Duodenal mucosa (tissue), 2 donors: ENCODE results near the gene PRSS22.

Experiments
- H3K27ac ChIP-seq: one replicate; pipeline ENCODE4 v1.7.0; 2013; ENCODE audit warnings: low read depth, low read length
- H3K27me3 ChIP-seq, 2 donors: one replicate each; pipeline ENCODE4 v1.7.0; 2013; ENCODE audit warnings: low read length in 2 of 2, control low read depth in 1 of 2; ENCODE audit not compliant: insufficient read depth in 2 of 2, control insufficient read depth in 1 of 2
- H3K36me3 ChIP-seq, 2 donors: one replicate each; pipeline ENCODE4 v1.7.0; 2013; ENCODE audit warnings: low read length in 2 of 2, control low read depth in 1 of 2; ENCODE audit not compliant: insufficient read depth in 2 of 2, control insufficient read depth in 1 of 2
- H3K4me1 ChIP-seq, 2 donors: one replicate each; pipeline ENCODE4 v1.7.0; 2013; ENCODE audit warnings: low read length in 2 of 2, control low read depth in 1 of 2; ENCODE audit not compliant: insufficient read depth in 2 of 2, control insufficient read depth in 1 of 2
- H3K4me3 ChIP-seq, 2 donors: one replicate each; pipeline ENCODE4 v1.7.0; 2013; ENCODE audit warnings: low read length in 2 of 2, low read depth in 1 of 2
- H3K9ac ChIP-seq, 2 donors: one replicate each; pipeline ENCODE4 v1.7.0; 2013; ENCODE audit warnings: low read length in 2 of 2, low read depth in 1 of 2
- H3K9me3 ChIP-seq, 2 donors: one replicate each; pipeline ENCODE4 v1.7.0; 2013; ENCODE audit warnings: low read length in 2 of 2, control low read depth in 1 of 2; ENCODE audit not compliant: control insufficient read depth in 1 of 2

PRSS22 gene

GRCh38 chr16:2814551-2815298 is 43.2 kb downstream of the PRSS22 start:
- Histone ChIP-seq H3K9ac (no peak overlapping the region), H3K4me3 (no peak overlapping the region), H3K27ac (no peak overlapping the region), H3K27me3 (no peaks in the 10 kb centered on the region), H3K36me3 (no peaks in the 10 kb centered on the region), H3K9me3 (no peaks in the 10 kb centered on the region), H3K4me1 (peaks cover 13 to 19% of the 10 kb centered on the region in 2 donors)

GRCh38 chr16:2813771-2814221 is 44.2 kb downstream of the PRSS22 start:
- Histone ChIP-seq H3K4me1 (peaks cover 13 to 19% of the 10 kb centered on the region in 2 donors), H3K9me3 (no peaks in the 10 kb centered on the region), H3K27ac (no peak overlapping the region), H3K9ac (no peak overlapping the region), H3K36me3 (no peaks in the 10 kb centered on the region), H3K4me3 (no peak overlapping the region), H3K27me3 (no peaks in the 10 kb centered on the region)

GRCh38 chr16:2811703-2812471 is 46.1 kb downstream of the PRSS22 start:
- Histone ChIP-seq H3K27me3 (no peaks in the 10 kb centered on the region), H3K4me3 (no peak overlapping the region), H3K36me3 (no peaks in the 10 kb centered on the region), H3K4me1 (peaks cover 13 to 19% of the 10 kb centered on the region in 2 donors), H3K27ac (peak overlapping the region; percentile 5), H3K9me3 (no peaks in the 10 kb centered on the region), H3K9ac (peak overlapping the region; percentile 20 to 25)

GRCh38 chr16:2810651-2811050 is 47.3 kb downstream of the PRSS22 start:
- H3K36me3 ChIP-seq, result no peaks in the 10 kb centered on the region

GRCh38 chr16:2809149-2809760 is 48.7 kb downstream of the PRSS22 start:
- Histone ChIP-seq H3K36me3 (no peaks in the 10 kb centered on the region), H3K9me3 (peaks cover 1 to 2% of the 10 kb centered on the region in 2 donors), H3K4me1 (peaks cover 10 to 13% of the 10 kb centered on the region in 2 donors), H3K27ac (no peak overlapping the region), H3K27me3 (peaks cover 0 to 5% of the 10 kb centered on the region in 2 donors), H3K4me3 (no peak overlapping the region), H3K9ac (no peak overlapping the region)

More at GRCh38 chr16:2810651-2811050, 47.3 kb downstream of the PRSS22 start:
- Histone ChIP-seq H3K4me1 (peaks cover 13 to 17% of the 10 kb centered on the region in 2 donors), H3K9ac (no peak overlapping the region), H3K9me3 (no peaks in the 10 kb centered on the region), H3K27ac (no peak overlapping the region), H3K4me3 (no peak overlapping the region), H3K27me3 (peaks cover 0 to 2% of the 10 kb centered on the region in 2 donors)

GRCh38 chr16:2808181-2808580 is 49.8 kb downstream of the PRSS22 start:
- H3K4me1 ChIP-seq, result peaks cover 10 to 13% of the 10 kb centered on the region in 2 donors

GRCh38 chr16:2806286-2806685 is 51.7 kb downstream of the PRSS22 start:
- H3K36me3 ChIP-seq, result no peaks in the 10 kb centered on the region
- peaks cover 0 to 5% of the 10 kb centered on the region in 2 donors for H3K27me3 ChIP-seq
- H3K9ac ChIP-seq, result no peak overlapping the region
- no peak overlapping the region for H3K4me3 ChIP-seq
- peaks cover 0 to under 1% of the 10 kb centered on the region in 2 donors for H3K4me1 ChIP-seq
- H3K9me3 ChIP-seq, result peaks cover 10% of the 10 kb centered on the region in 2 donors
- no peak overlapping the region for H3K27ac ChIP-seq

More at GRCh38 chr16:2808181-2808580, 49.8 kb downstream of the PRSS22 start:
- Histone ChIP-seq H3K4me3 (no peak overlapping the region), H3K27ac (no peak overlapping the region), H3K27me3 (peaks cover 0 to 5% of the 10 kb centered on the region in 2 donors), H3K9ac (no peak overlapping the region), H3K9me3 (peaks cover 10% of the 10 kb centered on the region in 2 donors), H3K36me3 (no peaks in the 10 kb centered on the region)

- Histone ChIP-seq H3K9me3 (peaks cover 10% of the 10 kb centered on the region in 2 donors), H3K36me3 (no peaks in the 10 kb centered on the region), H3K9ac (no peak overlapping the region), H3K27ac (no peak overlapping the region), H3K27me3 (peaks cover 0 to 5% of the 10 kb centered on the region in 2 donors), H3K4me1 (peaks cover 0 to 4% of the 10 kb centered on the region in 2 donors), H3K4me3 (no peak overlapping the region)
These were observed 53.2 kb downstream of the PRSS22 start for GRCh38 chr16:2804728-2805127.

GRCh38 chr16:2803545-2804195 is 54.3 kb downstream of the PRSS22 start:
- no peak overlapping the region for H3K27ac ChIP-seq
- peaks cover 0 to 5% of the 10 kb centered on the region in 2 donors for H3K27me3 ChIP-seq
- peaks cover 10% of the 10 kb centered on the region in 2 donors for H3K9me3 ChIP-seq
- H3K36me3 ChIP-seq, result no peaks in the 10 kb centered on the region
- H3K4me3 ChIP-seq, result no peak overlapping the region
- no peak overlapping the region for H3K9ac ChIP-seq
- H3K4me1 ChIP-seq, result peaks cover 0 to 6% of the 10 kb centered on the region in 2 donors
